GM12878 (cell line): ENCODE data around the gene ALAD. TPM values are rescaled to one million over a fixed set of nuclear protein-coding genes. Genes with fewer than 3 reads are reported as not detected.

Source experiments
- ATAC-seq: fragments of 200-7000 bp; cut with Tn5 transposase; 3 replicates; pipeline ENCODE4 v1.9.1; 2020; ENCODE audit warnings: mild to moderate bottlenecking, moderate library complexity
- BruUV-seq: library from RNA; stranded (reverse); fragments of 400-500 nt; replicated peaks from 2 replicates; lab custom pipeline; 2021; lab: Mats Ljungman, UMichigan
- CTCF ChIA-PET: fragments of 300-600 bp; sonication (Branson Sonifier 250); formaldehyde crosslinking; extraction: SDS; loops from one replicate; lab custom pipeline; 2021; ENCODE audit warnings: inconsistent platforms; lab: Yijun Ruan, JAX
- POLR2A ChIA-PET: fragments of 350-600 bp; formaldehyde crosslinking; extraction: SDS; loops from one replicate; lab custom pipeline; 2021; ENCODE audit warnings: inconsistent platforms; lab: Charles Lee
- RAD21 ChIA-PET: fragments of 300-600 bp; sonication (Branson Sonifier 250); formaldehyde crosslinking; loops from one replicate; lab custom pipeline; 2023; ENCODE audit warnings: antibody characterized with exemption; ENCODE audit not compliant: unreplicated experiment; lab: Charles Lee
- SMC1A ChIA-PET: fragments of 300-600 bp; sonication (Branson Sonifier 250); formaldehyde crosslinking; loops from one replicate; lab custom pipeline; 2023; ENCODE audit not compliant: unreplicated experiment, uncharacterized antibody; lab: Charles Lee
- DNase-seq: peaks from one replicate; pipeline ENCODE4 v3.0.0-alpha.2; 2011; ENCODE audit warnings: low read depth, low spot score
- FAIRE-seq: peaks from 3 replicates; lab custom pipeline; 2011; peaks lifted over from hg19 to GRCh38; lab: Jason Lieb, UNC
- H2AFZ ChIP-seq: 2 replicates; pipeline ENCODE4 v1.6.0; 2011; ENCODE audit warnings: low read depth, low read length, control low read depth; ENCODE audit not compliant: control insufficient read depth
- H3K27ac ChIP-seq: 2 replicates; pipeline ENCODE4 v1.5.1; 2011; ENCODE audit warnings: control low read depth; ENCODE audit not compliant: control insufficient read depth, insufficient read depth
- H3K27me3 ChIP-seq, 2 experiments: replicated peaks in 1 of 2; 2 replicates each; pipeline versions ENCODE4 v1.6.0 to v1.6.1; 2011; ENCODE audit warnings: low read length in 1 of 2; ENCODE audit not compliant: control insufficient read depth in 2 of 2, insufficient read depth in 2 of 2
- H3K36me3 ChIP-seq, 2 experiments: 2 replicates each; pipeline ENCODE4 v1.5.1; 2011; ENCODE audit warnings: low read length in 1 of 2; ENCODE audit not compliant: control insufficient read depth in 2 of 2, insufficient read depth in 2 of 2
- H3K4me1 ChIP-seq: 2 replicates; pipeline ENCODE4 v1.6.1; 2011; ENCODE audit warnings: mild to moderate bottlenecking, low read length, moderate library complexity, mixed read lengths; ENCODE audit not compliant: control insufficient read depth, insufficient read depth
- H3K4me2 ChIP-seq: 2 replicates; pipeline ENCODE4 v1.6.0; 2011; ENCODE audit warnings: control low read depth; ENCODE audit not compliant: control insufficient read depth, insufficient read depth
- H3K4me3 ChIP-seq: fragments of 200-600 bp; sonication (generic); 2 replicates; pipeline ENCODE4 v1.5.1; 2016
- H3K79me2 ChIP-seq: 2 replicates; pipeline ENCODE4 v1.6.0; 2011; ENCODE audit warnings: low read length; ENCODE audit not compliant: control insufficient read depth, insufficient read depth
- H3K9ac ChIP-seq: 2 replicates; pipeline ENCODE4 v1.8.0; 2011; ENCODE audit warnings: low read length, control low read depth, mixed read lengths; ENCODE audit not compliant: control insufficient read depth, insufficient read depth
- H3K9me3 ChIP-seq: replicated peaks from 3 replicates; pipeline ENCODE4 v1.5.1; 2011; ENCODE audit warnings: mild to moderate bottlenecking, low read length; ENCODE audit not compliant: control insufficient read depth, insufficient read depth
- H4K20me1 ChIP-seq: 2 replicates; pipeline ENCODE4 v1.6.0; 2011; ENCODE audit not compliant: control insufficient read depth, insufficient read depth
- BHLHE40 ChIP-seq, 2 experiments: fragments of 450-650 bp in 1 of 2; IDR thresholded peaks; 2 replicates each; pipeline ENCODE4 v1.6.1; 2011 to 2017; ENCODE audit warnings: low read depth in 2 of 2, borderline replicate concordance in 1 of 2, improper control_type of control experiment in 1 of 2, low read length in 1 of 2, mild to moderate bottlenecking in 1 of 2
- BRCA1 ChIP-seq: IDR thresholded peaks from 2 replicates; pipeline ENCODE4 v1.6.1; 2011; ENCODE audit warnings: low read depth, low read length, improper control_type of control experiment
- CHD2 ChIP-seq: IDR thresholded peaks from 2 replicates; pipeline ENCODE4 v1.6.1; 2011; ENCODE audit warnings: low read depth, low read length, improper control_type of control experiment, borderline replicate concordance
- IKZF1 ChIP-seq: fragments of 450-650 bp; conservative IDR thresholded peaks from 2 replicates; pipeline ENCODE4 v1.6.1; 2017; ENCODE audit warnings: antibody characterized with exemption, mild to moderate bottlenecking
- RB1 ChIP-seq: fragments of 450-650 bp; formaldehyde crosslinking; IDR thresholded peaks from 2 replicates; pipeline ENCODE4 v1.6.1; 2017; ENCODE audit warnings: mild to moderate bottlenecking, borderline replicate concordance
- STAT1 ChIP-seq: fragments of 450-650 bp; conservative IDR thresholded peaks from 2 replicates; pipeline ENCODE4 v1.6.1; 2014; ENCODE audit warnings: antibody characterized with exemption, mild to moderate bottlenecking
- TCF12 ChIP-seq: IDR thresholded peaks from 2 replicates; pipeline ENCODE4 v1.6.1; 2011; ENCODE audit warnings: low read depth, mild to moderate bottlenecking, low read length
- WGBS: methylation state at CpG from one replicate; pipeline ENCODE4 v1.1.6; 2016; ENCODE audit warnings: low lambda C conversion rate; ENCODE audit not compliant: insufficient replicate concordance, insufficient coverage; ENCODE audit errors: missing lambda C conversion rate; 5-methylcytosine and 5-hydroxymethylcytosine counted together
- in situ Hi-C: fragments of 300-500 bp; cut with MboI; formaldehyde crosslinking; loops from 9 replicates; pipeline ENCODE4 v1.14.3; 2018; ENCODE audit warnings: mixed read lengths
- intact Hi-C: fragments of 100-400 bp; cut with micrococcal nuclease; formaldehyde crosslinking; loops from one replicate; pipeline ENCODE4 v1.14.2; 2022; ENCODE audit not compliant: unreplicated experiment
- polyA plus RNA-seq, 11 experiments: library from polyadenylated mRNA; depleted of rRNA in 4 of 11; unstranded in 6 of 11; stranded (reverse) in 5 of 11; fragments of >200 nt; fragmentation: Nextera tagmentation in 4 of 11; fragmentation: Illumina TruSeq in 1 of 11; extraction: Ambion mirVana in 4 of 11; extraction: Trizol in 1 of 11; gene quantifications; 1 replicate in 1 of 11; 2 replicates in 10 of 11; pipeline versions ENCODE4 v1.2.1 to v1.2.3, GENCODE V29; 2011 to 2016; ENCODE audit warnings: inconsistent platforms in 2 of 11, missing spikeins in 2 of 11, low read depth in 1 of 11
- total RNA-seq, 4 experiments: library from RNA; depleted of rRNA in 3 of 4; stranded (reverse); fragments of >200 nt in 3 of 4; fragmentation: Illumina TruSeq in 1 of 4; extraction: Trizol in 1 of 4; gene quantifications; 2 replicates each; pipeline versions ENCODE4 v1.2.1 to v1.2.3, GENCODE V29; 2013 to 2021

Gene ALAD
- total and polyA plus RNA-seq, 10 of the 15 experiments (the other 5 are each of a cell fraction or from before 2014, with no cell fraction given) = 2.4 to 21.6 (median 12.9) TPM

DNA sequence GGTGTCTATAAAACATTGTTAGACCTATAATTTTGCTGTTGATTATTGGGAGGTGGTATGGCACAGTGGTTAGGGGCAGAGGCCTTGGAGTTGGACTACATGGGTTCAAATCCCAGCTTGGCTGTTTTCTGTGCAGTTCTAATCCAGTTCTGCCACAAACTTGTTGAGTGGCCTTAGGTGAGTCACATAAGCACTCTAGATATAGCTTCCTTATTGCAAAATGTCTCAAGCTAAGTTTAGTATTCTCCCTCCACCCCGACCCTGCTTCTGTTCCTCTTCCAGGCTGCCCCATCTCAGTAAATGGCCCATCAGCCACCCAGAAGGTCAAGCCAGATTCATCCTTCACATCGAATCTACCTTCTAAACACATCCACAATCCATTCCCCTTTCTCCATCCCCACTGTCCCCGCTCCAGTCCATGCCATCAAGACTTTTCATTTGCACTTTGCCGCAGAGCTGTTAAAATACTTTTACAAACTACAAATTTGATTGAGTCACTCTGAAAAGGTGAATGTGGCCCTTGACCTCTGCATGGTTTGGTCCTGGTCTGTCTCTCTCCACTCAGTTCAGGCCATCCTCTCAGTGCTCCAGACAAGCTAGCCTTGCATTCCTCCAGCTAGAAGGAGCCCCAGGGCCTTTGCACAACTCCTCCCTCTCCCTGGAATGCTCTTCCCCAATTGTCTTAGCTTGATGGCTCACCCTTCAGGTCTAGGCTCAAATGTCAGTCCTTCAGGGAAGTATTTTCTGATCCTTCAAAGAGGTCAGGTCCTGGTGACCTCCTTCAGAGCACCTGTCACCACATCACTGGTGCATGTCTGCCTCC is 14.3 kb downstream of the ALAD start:
- Histone ChIP-seq H4K20me1 (no peaks in the 10 kb centered on the region; the same call in 1 of the 2 replicates), H3K79me2 (no peaks in the 10 kb centered on the region), H3K4me1 (no peaks in the 10 kb centered on the region), H3K27me3 (no peaks in the 10 kb centered on the region), H3K27ac (no peak overlapping the region), H3K9me3 (no peaks in the 10 kb centered on the region), H3K4me3 (no peak overlapping the region), H3K4me2 (no peak overlapping the region), H3K36me3 (peaks cover 0 to 10% of the 10 kb centered on the region in 2 experiments; a peak in 3 of 4 replicates), H2AFZ (no peak overlapping the region), H3K9ac (no peak overlapping the region)
- POLR2A ChIA-PET = interaction anchor here (0.5 to 0.6 kb wide), 2 partner anchors 19 to 66 kb away, joined by 3 read pairs; no protein-coding TSS in a partner anchor
- intact Hi-C loops = no loop called here
- BruUV-seq = TSS peak; percentile 88
- 96% methylated on average over 4 of the region's 4 CpGs for WGBS
- SMC1A ChIA-PET = interaction anchor here (1.1 to 1.3 kb wide), 2 partner anchors 9 to 11 kb away, joined by 3 read pairs; no protein-coding TSS in a partner anchor
- FAIRE-seq (no peak), DNase-seq (no peak), ATAC-seq (no peak)
- RAD21 ChIA-PET = no interaction called here
- TF ChIP-seq BHLHE40 (IDR thresholded peaks at IDR 0.05; ENCODE audit: borderline replicate concordance in 1 of 2, low read depth in 2 of 2, low read length in 1 of 2) (no peak), RB1 (no peak), TCF12 (no peak), STAT1 (no peak), CHD2 (no peak), BRCA1 (no peak), IKZF1 (no peak)
- in situ Hi-C loops = no loop called here
- CTCF ChIA-PET = interaction anchor here (0.6 to 1.6 kb wide), 4 partner anchors 9 to 15 kb away, joined by 3 to 5 read pairs (median 4); partner anchors contain the start of gene ALAD
